IPS-18c (cell line): ENCODE measurements around the gene SAMM50.

Experiments used
- H3K4me3 ChIP-seq: 2 replicates; pipeline ENCODE4 v1.7.0; 2013; ENCODE audit warnings: low read depth, mild to moderate bottlenecking, low read length, moderate library complexity; ENCODE audit not compliant: insufficient read depth
- H3K9me3 ChIP-seq: one replicate; pipeline ENCODE4 v1.6.1; 2013; ENCODE audit warnings: mild to moderate bottlenecking, low read length, moderate library complexity; ENCODE audit not compliant: control insufficient read depth, insufficient read depth

The SAMM50 gene

DNA sequence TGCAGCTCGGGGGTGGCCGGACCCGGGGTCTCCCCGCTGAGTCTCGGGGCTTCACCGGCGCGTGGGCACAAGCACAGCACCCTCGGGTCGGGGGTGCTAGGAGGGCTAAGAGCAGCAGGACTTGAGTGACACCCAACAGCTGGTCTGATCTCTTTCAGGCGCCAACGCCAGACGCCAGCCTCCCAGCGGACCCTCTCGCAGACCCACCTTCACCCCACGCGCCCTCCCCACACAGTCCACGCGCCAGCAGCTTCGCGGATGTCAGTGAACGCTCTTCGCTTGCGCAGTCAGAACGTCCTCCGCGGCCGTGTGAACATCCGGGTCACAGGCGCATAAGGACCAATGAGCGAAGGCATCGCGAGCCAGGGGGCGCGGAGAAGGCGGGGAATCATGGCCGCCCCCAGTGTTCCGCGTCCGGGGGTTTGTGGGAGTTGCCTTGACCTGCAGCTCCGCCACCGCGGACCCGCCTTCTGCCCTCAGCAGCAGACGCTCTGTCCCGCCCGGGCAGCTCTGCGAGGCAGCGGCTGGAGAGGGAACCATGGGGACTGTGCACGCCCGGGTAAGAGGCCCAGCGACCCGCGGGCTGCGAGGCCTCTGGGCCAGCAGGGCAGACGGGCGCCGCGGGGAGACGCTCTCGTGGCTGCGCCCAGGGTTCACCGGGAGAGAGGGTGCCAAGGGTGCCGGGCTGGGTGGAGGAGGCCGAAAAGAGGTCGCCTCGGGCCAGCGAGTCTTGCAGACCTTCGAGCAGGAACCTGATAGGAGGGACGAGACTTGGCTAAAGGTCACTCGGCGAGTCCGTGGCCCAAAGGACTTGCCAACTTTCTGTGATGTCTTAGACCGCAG is at the start of gene SAMM50:
TSS of gene SAMM50 (plus strand) at position 403 of the 843 bp plus-strand sequence. CDS start at position 539, 136 bp downstream.
- Histone ChIP-seq H3K4me3 (peak within 1 kb of the TSS; percentile 97), H3K9me3 (no peaks in the 10 kb centered on the region)

GRCh38 chr22:43905681-43906080 is 49.6 kb upstream of the SAMM50 start:
- Histone ChIP-seq H3K4me3 (no peak overlapping the region), H3K9me3 (peaks cover 4% of the 10 kb centered on the region)

GRCh38 chr22:43909708-43910107 is 45.5 kb upstream of the SAMM50 start:
- Histone ChIP-seq H3K4me3 (no peak overlapping the region), H3K9me3 (peaks cover 5% of the 10 kb centered on the region)

- H3K4me3 ChIP-seq: no peak overlapping the region
- H3K9me3 ChIP-seq: peaks cover 5% of the 10 kb centered on the region
These were observed 45.0 kb upstream of the SAMM50 start for GRCh38 chr22:43910178-43910695.

- Histone ChIP-seq H3K9me3 (peaks cover 10% of the 10 kb centered on the region), H3K4me3 (no peak overlapping the region)
These were observed 43.9 kb upstream of the SAMM50 start for GRCh38 chr22:43911351-43911750.

DNA sequence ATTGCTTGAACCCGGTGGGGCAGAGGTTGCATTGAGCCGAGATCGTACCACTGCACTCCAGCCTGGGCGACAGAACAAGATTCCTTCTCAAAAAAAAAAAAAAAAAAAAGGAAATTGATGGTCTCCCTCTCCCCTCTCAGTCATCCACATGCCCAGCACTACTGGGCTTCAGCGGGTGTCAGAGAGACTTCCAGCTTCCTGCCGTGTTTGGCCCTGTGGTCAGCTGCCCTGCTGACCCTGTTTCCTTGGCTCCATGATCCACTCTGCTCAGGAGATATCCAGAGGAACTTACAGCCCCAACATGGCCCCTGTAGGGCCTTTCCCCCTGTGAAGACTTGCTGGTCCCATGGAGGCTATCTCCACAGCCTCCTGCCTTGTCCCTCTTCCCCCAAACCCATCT is 37.7 kb upstream of the SAMM50 start:
- H3K4me3 ChIP-seq: no peak overlapping the region
- peaks cover 4% of the 10 kb centered on the region for H3K9me3 ChIP-seq

DNA sequence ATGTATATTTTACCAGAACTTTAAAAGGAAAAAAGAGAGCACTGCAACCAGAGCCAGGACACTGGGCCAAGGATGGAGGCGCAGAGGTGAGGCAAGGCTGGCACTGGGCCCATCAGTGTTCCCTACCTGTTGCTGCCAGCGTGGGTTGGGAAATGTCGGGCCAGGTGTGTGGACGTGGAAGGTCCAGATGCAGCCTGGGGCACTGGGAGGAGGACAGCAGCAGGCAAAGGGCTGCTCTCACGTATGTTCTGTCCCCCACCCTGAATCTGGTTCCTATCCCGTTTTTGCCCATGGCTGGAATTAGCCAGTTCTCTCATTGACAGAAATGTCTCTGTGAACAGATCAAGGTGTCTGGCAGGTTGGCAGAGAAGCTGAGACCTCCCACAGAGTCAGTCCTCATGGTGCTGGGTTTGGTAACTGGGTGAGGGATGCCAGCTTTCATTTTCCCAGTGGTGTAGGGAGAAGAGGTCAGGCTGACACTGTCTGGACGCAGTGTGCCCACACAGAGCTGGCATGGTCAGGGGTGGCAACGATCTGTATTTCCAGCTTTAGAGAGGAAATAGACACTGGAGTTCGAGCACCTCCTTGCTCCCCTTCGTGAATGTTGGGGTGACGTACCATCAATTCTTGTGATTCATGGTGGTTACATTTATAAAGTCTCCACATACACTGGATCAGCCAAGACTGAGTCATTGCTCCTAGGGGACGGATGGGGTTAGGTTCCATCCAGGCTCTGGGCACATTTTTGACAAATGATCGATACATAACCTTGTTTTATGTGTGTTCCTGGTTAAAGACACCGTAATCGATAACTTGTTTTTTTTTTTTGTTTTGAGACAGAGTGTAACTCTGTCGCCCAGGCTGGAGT is 35.9 kb upstream of the SAMM50 start:
- Histone ChIP-seq H3K4me3 (no peak overlapping the region), H3K9me3 (peaks cover 4% of the 10 kb centered on the region)

DNA sequence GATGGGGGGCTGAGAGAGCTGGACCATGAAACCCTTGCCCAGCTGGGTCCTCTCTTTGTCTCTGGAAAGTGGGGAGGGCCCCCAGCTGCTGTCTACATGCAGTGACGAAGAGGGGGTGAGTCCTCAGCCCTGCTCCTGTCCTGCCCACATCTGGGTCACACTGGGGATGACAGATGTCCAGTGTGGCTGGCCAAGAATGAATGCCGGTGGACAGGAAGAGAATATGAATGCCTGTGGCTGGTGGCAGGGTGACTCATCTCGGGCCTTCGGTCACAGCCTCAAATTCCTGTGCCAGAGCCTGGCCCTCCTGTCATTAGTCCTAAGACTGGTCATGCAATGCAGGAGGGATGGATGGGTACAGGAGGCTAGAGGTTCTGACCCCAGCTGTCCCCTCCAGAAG is 33.9 kb upstream of the SAMM50 start:
- Histone ChIP-seq H3K4me3 (no peak overlapping the region), H3K9me3 (no peaks in the 10 kb centered on the region)

DNA sequence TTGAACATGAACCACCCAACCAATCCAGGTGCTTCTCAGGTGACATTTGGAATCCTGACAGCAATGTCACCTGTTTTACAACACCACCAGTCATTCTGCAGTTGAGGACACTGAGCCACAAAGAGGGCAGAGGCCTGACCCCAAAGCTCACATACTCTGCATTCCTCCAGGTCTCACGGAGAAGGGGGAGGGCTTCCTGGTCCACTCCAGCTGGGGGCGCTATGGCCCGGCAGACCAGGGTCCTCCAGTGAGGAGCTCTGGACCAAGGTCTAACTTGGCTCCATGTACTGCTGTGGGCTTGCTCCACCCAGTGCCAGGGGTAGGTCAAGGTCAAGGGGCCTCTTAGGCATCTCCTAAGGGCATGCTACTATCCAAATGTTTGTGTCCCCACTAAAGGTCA is 33.1 kb upstream of the SAMM50 start:
- Histone ChIP-seq H3K9me3 (no peaks in the 10 kb centered on the region), H3K4me3 (no peak overlapping the region)

- peak overlapping the region; percentile 56 for H3K4me3 ChIP-seq
- H3K9me3 ChIP-seq: no peaks in the 10 kb centered on the region
These were observed 32.1 kb upstream of the SAMM50 start for GRCh38 chr22:43923191-43923590.

DNA sequence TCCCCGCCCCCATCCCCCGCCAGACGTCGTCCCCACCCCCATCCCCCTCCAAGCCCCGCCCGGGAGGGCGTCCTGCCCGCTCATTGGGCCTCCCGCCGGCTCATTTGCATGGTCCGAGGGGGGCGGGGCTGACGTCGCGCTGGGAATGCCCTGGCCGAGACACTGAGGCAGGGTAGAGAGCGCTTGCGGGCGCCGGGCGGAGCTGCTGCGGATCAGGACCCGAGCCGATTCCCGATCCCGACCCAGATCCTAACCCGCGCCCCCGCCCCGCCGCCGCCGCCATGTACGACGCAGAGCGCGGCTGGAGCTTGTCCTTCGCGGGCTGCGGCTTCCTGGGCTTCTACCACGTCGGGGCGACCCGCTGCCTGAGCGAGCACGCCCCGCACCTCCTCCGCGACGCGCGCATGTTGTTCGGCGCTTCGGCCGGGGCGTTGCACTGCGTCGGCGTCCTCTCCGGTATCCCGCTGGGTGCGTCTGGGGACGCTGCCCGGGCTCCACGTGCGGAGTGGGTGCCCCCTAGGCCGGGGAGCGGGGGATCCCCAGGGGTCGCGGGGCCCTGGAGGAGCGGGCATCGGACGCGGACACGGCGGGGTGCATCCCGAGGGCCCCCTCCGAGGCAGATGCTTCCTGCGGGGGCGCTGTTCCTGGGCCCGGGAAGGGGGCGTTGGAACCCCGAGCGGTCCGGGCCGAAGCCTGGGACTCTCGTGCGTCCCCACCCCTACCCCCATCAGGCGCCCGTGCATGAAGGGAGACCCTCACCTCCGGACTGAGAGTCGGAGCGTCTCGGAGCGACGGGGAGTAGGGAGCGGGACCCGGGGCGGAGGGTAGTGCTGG is 31.4 kb upstream of the SAMM50 start, which contains the start of gene PNPLA3:
TSS of gene PNPLA3 (plus strand) at position 175 of the 834 bp plus-strand sequence. CDS start at position 282, 107 bp downstream.
- H3K4me3 ChIP-seq: peak within 1 kb of the TSS; percentile 77

GRCh38 chr22:43924877-43925276 is 30.4 kb upstream of the SAMM50 start:
- Histone ChIP-seq H3K4me3 (peak overlapping the region; percentile 36), H3K9me3 (no peaks in the 10 kb centered on the region)

More for the DNA sequence above, 31.4 kb upstream of the SAMM50 start, which contains the start of gene PNPLA3:
- no peaks in the 10 kb centered on the region for H3K9me3 ChIP-seq

- no peaks in the 10 kb centered on the region for H3K9me3 ChIP-seq
- H3K4me3 ChIP-seq: peak overlapping the region; percentile 36
These were observed 29.6 kb upstream of the SAMM50 start for GRCh38 chr22:43925433-43926348.

GRCh38 chr22:43926349-43926710 is 28.9 kb upstream of the SAMM50 start:
- no peak overlapping the region for H3K4me3 ChIP-seq
- no peaks in the 10 kb centered on the region for H3K9me3 ChIP-seq

GRCh38 chr22:43928468-43928867 is 26.8 kb upstream of the SAMM50 start:
- no peaks in the 10 kb centered on the region for H3K9me3 ChIP-seq
- H3K4me3 ChIP-seq: no peak overlapping the region

- no peaks in the 10 kb centered on the region for H3K9me3 ChIP-seq
- no peak overlapping the region for H3K4me3 ChIP-seq
These were observed 26.3 kb upstream of the SAMM50 start for GRCh38 chr22:43928908-43929307.
